ENCODE results near the gene DYRK4.
A peak's percentile ranks its signal among the peaks of the same experiment; 100 is the strongest.

DYRK4 gene

GRCh38 chr12:4563336-4563735, 1.3 kb downstream of the DYRK4 start:
- DNase-seq (ENCODE audit: low spot score) = no peak

- no peak for DNase-seq (ENCODE audit: low spot score)
These were observed 2.8 kb downstream of the DYRK4 start for GRCh38 chr12:4564818-4565217.

- no peak for DNase-seq (ENCODE audit: low spot score)
These were observed 4.5 kb downstream of the DYRK4 start for GRCh38 chr12:4566474-4566873.

GRCh38 chr12:4567073-4567881, 5.3 kb downstream of the DYRK4 start:
- DNase-seq (ENCODE audit: low spot score) = no peak

- DNase-seq (ENCODE audit: low spot score) = no peak
These were observed 7.3 kb downstream of the DYRK4 start for GRCh38 chr12:4569261-4569660.

GRCh38 chr12:4572680-4573079, 10.7 kb downstream of the DYRK4 start:
- no peak for DNase-seq (ENCODE audit: low spot score)

- no peak for DNase-seq (ENCODE audit: low spot score)
These were observed 17.5 kb downstream of the DYRK4 start for GRCh38 chr12:4579305-4580102.

- DNase-seq (ENCODE audit: low spot score) = no peak
These were observed 18.3 kb downstream of the DYRK4 start for GRCh38 chr12:4580281-4580688.

- no peak for DNase-seq (ENCODE audit: low spot score)
These were observed 22.3 kb downstream of the DYRK4 start for GRCh38 chr12:4584281-4584680.

GRCh38 chr12:4584896-4585295, 22.9 kb downstream of the DYRK4 start:
- no peak for DNase-seq (ENCODE audit: low spot score)

GRCh38 chr12:4586500-4586899, 24.5 kb downstream of the DYRK4 start:
- no peak for DNase-seq (ENCODE audit: low spot score)

GRCh38 chr12:4587108-4587507, 25.1 kb downstream of the DYRK4 start:
- DNase-seq (ENCODE audit: low spot score) = no peak

- no peak for DNase-seq (ENCODE audit: low spot score)
These were observed 26.9 kb downstream of the DYRK4 start for GRCh38 chr12:4588916-4589315.

- no peak for DNase-seq (ENCODE audit: low spot score)
These were observed 27.9 kb downstream of the DYRK4 start for GRCh38 chr12:4589941-4590340.

GRCh38 chr12:4591180-4591687, 29.2 kb downstream of the DYRK4 start:
- DNase-seq (ENCODE audit: low spot score) = no peak

GRCh38 chr12:4595881-4596280, 33.9 kb downstream of the DYRK4 start:
- no peak for DNase-seq (ENCODE audit: low spot score)

GRCh38 chr12:4603421-4603820, 41.4 kb downstream of the DYRK4 start:
- DNase-seq (ENCODE audit: low spot score) = no peak

GRCh38 chr12:4603946-4604345, 41.9 kb downstream of the DYRK4 start:
- no peak for DNase-seq (ENCODE audit: low spot score)

GRCh38 chr12:4604684-4605193, 42.7 kb downstream of the DYRK4 start:
- peak; percentile 68 for DNase-seq (ENCODE audit: low spot score)

- no peak for DNase-seq (ENCODE audit: low spot score)
These were observed 45.0 kb downstream of the DYRK4 start for GRCh38 chr12:4607056-4607455.

- DNase-seq (ENCODE audit: low spot score) = no peak
These were observed 47.1 kb downstream of the DYRK4 start for GRCh38 chr12:4609071-4609470.

- no peak for DNase-seq (ENCODE audit: low spot score)
These were observed 48.5 kb downstream of the DYRK4 start for GRCh38 chr12:4610481-4610880.

- no peak for DNase-seq (ENCODE audit: low spot score)
These were observed 53.7 kb downstream of the DYRK4 start for GRCh38 chr12:4615667-4616066.
